Lower lobe of right lung (tissue), 2 donors: ENCODE measurements around the gene ATOX1. TPM values are rescaled to one million over a fixed set of nuclear protein-coding genes. Genes with fewer than 3 reads are reported as not detected.
"Not testable (repeated sequence)": the region's sequence is repeated elsewhere in the genome, so short reads cannot be mapped to it uniquely, and the experiment has no call there.

Experiments
- ATAC-seq, 2 donors: fragments of 200-7000 bp; cut with Tn5 transposase; one replicate each; pipeline ENCODE4 v1.9.1; 2020 to 2022; ENCODE audit warnings: mild to moderate bottlenecking in 2 of 2, moderate library complexity in 2 of 2
- DNase-seq: peaks from one replicate; pipeline ENCODE4 v3.0.0-alpha.2; 2020
- H3K27ac ChIP-seq: fragments of 200-600 bp; one replicate; pipeline ENCODE4 v1.8.0; 2022
- H3K27me3 ChIP-seq: fragments of 200-600 bp; one replicate; pipeline ENCODE4 v1.8.0; 2022; ENCODE audit warnings: low read depth
- H3K36me3 ChIP-seq: fragments of 200-600 bp; one replicate; pipeline ENCODE4 v1.8.0; 2022; ENCODE audit warnings: mild to moderate bottlenecking
- H3K4me1 ChIP-seq: fragments of 200-600 bp; one replicate; pipeline ENCODE4 v1.8.0; 2022
- H3K4me3 ChIP-seq: fragments of 200-600 bp; one replicate; pipeline ENCODE4 v1.8.0; 2022; ENCODE audit warnings: mild to moderate bottlenecking
- H3K9me3 ChIP-seq: fragments of 200-600 bp; one replicate; pipeline ENCODE4 v1.8.0; 2022
- intact Hi-C: fragments of 100-400 bp; cut with DNase I; formaldehyde crosslinking; loops from one replicate; pipeline ENCODE4 v1.11.0; 2022
- total RNA-seq: library from RNA; stranded (reverse); fragmentation: NEBNext Ultra II Directional; extraction: Animal tissue kit (Norgen Biotek cat#: 25700); gene quantifications from one replicate; pipeline ENCODE4 v1.2.1, GENCODE V29; 2021
- TF ChIP-seq, protein P1 (sequence below): fragments of 200-600 bp; IDR thresholded peaks from one replicate; pipeline ENCODE4 v1.8.0; 2022; ENCODE audit warnings: antibody characterized with exemption, mild to moderate bottlenecking
- donor health status: DM: no; HTN: yes; CAD: no; lungs with severe emphysema.

ATOX1 gene
- total RNA-seq, 1 donor from 2014 or later: 68.2 TPM

DNA sequence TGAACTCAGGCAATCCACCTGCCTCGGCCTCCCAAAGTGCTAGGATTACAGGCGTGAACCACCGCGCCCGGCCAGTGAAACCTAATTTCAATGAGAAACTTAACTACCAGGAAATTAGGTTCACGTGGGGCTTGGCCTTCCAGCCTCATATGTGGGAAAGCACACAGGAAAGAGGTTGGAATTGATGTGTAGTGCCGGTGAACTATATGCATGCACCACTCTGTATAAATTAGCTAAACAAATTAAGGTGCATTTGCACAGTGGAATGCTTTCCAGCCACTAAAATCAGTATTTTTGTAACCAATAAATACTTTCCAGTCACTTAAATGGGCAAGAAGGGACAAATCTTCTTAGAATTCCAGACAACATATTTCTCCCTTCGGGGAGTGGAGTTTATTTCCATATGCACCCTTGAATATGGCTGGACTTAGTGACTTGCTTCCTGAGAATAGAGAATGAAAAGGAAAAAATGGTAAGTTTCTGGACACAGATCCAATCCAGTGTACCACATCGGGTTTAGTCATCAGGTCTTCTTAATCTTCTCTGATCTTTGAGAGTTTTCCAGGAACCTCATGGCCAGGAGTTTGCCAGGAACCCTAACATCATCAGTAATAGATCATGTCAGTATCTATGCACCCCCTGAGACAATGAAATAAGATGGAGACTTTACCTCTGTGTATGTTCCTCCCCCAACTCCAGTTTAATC, 24.9 kb downstream of the ATOX1 start:
- ATAC-seq (no peak), DNase-seq (no peak)
- H3K36me3 ChIP-seq: peaks cover 5% of the 10 kb centered on the region
- no peaks in the 10 kb centered on the region for H3K4me1 ChIP-seq
- peaks cover 7% of the 10 kb centered on the region for H3K9me3 ChIP-seq
- H3K27ac ChIP-seq: no peak overlapping the region
- intact Hi-C loops: no loop called here
- H3K27me3 ChIP-seq: no peaks in the 10 kb centered on the region
- no peak overlapping the region for H3K4me3 ChIP-seq
- TF ChIP-seq, protein P1, sequence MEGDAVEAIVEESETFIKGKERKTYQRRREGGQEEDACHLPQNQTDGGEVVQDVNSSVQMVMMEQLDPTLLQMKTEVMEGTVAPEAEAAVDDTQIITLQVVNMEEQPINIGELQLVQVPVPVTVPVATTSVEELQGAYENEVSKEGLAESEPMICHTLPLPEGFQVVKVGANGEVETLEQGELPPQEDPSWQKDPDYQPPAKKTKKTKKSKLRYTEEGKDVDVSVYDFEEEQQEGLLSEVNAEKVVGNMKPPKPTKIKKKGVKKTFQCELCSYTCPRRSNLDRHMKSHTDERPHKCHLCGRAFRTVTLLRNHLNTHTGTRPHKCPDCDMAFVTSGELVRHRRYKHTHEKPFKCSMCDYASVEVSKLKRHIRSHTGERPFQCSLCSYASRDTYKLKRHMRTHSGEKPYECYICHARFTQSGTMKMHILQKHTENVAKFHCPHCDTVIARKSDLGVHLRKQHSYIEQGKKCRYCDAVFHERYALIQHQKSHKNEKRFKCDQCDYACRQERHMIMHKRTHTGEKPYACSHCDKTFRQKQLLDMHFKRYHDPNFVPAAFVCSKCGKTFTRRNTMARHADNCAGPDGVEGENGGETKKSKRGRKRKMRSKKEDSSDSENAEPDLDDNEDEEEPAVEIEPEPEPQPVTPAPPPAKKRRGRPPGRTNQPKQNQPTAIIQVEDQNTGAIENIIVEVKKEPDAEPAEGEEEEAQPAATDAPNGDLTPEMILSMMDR: no peak

DNA sequence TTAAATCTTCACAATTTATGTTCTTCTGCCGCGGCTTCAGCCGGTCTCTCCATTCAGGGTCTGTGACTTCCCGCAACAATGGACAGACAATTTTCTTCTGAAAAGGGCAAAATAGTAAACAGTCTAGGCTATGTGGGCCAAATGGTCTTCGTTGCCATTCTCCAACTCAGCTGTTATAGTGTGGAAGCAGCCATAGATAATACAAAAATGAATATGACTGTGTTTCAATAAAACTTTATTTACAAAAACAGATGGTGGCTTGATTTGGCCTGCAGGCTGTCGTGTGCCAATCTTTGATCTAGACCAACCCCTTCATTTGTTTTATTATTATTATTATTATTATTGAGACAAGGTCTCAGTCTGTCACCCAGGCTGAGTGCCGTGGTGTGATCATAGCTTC, 28.1 kb downstream of the ATOX1 start:
- TF ChIP-seq, protein P1: no peak
- ATAC-seq (no peak), DNase-seq (no peak)
- intact Hi-C loops: no loop called here
- no peaks in the 10 kb centered on the region for H3K36me3 ChIP-seq
- H3K27ac ChIP-seq: no peak overlapping the region
- H3K27me3 ChIP-seq: no peaks in the 10 kb centered on the region
- H3K4me3 ChIP-seq: no peak overlapping the region
- H3K9me3 ChIP-seq: peaks cover 7% of the 10 kb centered on the region
- no peaks in the 10 kb centered on the region for H3K4me1 ChIP-seq

DNA sequence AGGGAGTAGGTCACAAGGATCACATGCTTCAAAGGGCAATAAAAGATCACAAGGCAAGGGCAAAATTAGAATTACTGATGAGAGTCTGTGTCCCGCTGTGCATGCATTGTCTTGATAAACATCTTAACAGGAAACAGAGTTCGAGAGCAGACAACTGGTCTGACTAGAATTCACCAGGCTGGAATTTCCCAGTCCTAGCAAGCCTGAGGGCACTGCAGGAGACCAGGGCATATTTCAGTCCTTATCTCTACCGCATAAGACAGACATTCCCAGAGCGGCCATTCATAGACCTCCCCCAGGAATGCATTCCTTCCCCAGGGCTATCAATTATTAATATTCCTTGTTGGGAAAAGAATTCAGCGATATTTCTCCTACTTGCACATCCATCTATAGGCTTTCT, 28.8 kb downstream of the ATOX1 start:
- H3K27me3 ChIP-seq, DNase-seq, H3K36me3 ChIP-seq, H3K4me1 ChIP-seq, H3K27ac ChIP-seq, ATAC-seq, H3K4me3 ChIP-seq, intact Hi-C loops, H3K9me3 ChIP-seq: not testable (repeated sequence)

DNA sequence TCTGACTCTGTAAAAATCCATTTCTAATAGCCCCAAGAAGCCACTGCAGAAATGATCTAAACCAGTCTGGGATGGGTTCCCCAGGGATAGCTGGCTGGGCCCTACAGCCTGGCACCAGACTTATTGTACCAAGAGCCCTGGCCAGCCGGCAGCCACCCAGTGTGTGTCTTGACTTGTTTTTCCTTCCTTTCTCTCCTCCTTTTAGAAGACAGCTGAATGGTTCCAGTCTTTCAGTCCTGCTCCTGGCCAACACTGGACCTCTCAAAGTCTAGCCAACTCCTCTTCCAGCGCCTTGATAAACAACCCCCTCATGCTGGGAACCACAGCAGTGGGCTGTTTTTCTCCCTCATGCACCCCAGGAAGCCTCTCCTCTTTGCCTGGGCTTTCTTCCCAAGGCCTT, 34.1 kb downstream of the ATOX1 start:
- intact Hi-C loops: no loop called here
- ATAC-seq (no peak), DNase-seq (no peak)
- no peaks in the 10 kb centered on the region for H3K36me3 ChIP-seq
- TF ChIP-seq, protein P1: no peak
- H3K4me1 ChIP-seq: peaks cover 20% of the 10 kb centered on the region
- H3K27ac ChIP-seq: no peak overlapping the region
- no peaks in the 10 kb centered on the region for H3K27me3 ChIP-seq
- no peak overlapping the region for H3K4me3 ChIP-seq
- H3K9me3 ChIP-seq: no peaks in the 10 kb centered on the region

DNA sequence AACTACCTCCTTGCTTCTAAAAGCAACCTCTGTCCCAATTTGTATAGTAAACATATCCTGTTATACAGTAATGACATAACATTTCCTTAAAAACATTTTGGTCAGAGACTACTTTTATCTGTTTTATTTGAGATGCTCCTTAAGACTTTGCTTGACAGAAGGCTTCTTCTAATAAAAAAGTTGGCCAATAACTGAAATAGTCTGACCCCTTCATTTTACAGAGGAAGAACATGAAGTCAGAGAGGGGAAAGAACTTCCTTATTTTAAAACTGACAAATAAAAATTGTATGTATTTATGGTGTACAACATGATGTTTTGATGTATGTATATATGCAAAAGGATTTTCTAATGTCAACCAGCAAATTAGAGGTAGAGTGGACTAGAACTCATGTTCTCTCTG, 35.9 kb downstream of the ATOX1 start:
- TF ChIP-seq, protein P1: no peak
- no peaks in the 10 kb centered on the region for H3K27me3 ChIP-seq
- H3K9me3 ChIP-seq: no peaks in the 10 kb centered on the region
- H3K27ac ChIP-seq: no peak overlapping the region
- H3K4me1 ChIP-seq: peaks cover 37% of the 10 kb centered on the region
- intact Hi-C loops: no loop called here
- no peaks in the 10 kb centered on the region for H3K36me3 ChIP-seq
- ATAC-seq: no peak
- H3K4me3 ChIP-seq: no peak overlapping the region
- no peak for DNase-seq

DNA sequence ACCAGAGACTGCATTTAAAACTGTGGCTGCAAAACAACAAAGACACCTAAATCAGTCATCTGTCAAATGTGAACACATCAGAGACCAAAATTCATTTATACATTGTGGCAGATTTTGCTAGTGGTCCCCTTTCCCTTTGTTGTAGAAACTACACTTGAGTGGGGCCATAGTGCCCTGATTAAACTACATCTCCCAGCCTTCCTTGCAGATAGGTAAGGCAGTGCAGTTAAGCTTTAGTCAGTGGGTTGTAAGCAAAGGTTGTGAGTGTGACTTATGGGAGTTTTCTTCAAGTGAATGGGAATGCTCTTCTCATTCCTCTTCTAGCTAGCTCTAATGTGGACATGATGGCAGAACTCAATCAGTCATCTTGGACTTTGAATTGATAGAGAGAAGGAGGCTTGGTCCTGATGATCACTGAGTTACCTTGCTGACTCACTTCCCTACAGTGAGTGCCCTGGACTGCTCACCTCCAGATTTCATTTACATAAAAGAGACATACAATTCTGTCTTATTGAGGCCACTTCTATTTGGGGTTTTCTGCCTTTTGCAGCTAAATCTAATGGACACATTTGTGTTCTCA, 36.5 kb downstream of the ATOX1 start:
- Histone ChIP-seq H3K27ac (no peak overlapping the region), H3K4me3 (no peak overlapping the region), H3K27me3 (no peaks in the 10 kb centered on the region), H3K9me3 (no peaks in the 10 kb centered on the region), H3K4me1 (peaks cover 44% of the 10 kb centered on the region), H3K36me3 (no peaks in the 10 kb centered on the region)
- intact Hi-C loops: no loop called here
- DNase-seq (no peak), ATAC-seq (no peak)
- TF ChIP-seq, protein P1: no peak
